Lung microvascular endothelial cell (primary cell): ENCODE measurements around the gene SLC12A7. TPM values are rescaled to one million over a fixed set of nuclear protein-coding genes. Genes with fewer than 3 reads are reported as not detected.

Experiments
- DNase-seq, 2 donors: peaks; one replicate each; pipeline versions ENCODE4 v3.0.0 to v3.0.0-alpha.2; 2010; ENCODE audit warnings: low read depth in 2 of 2
- total RNA-seq: library from RNA; depleted of rRNA; stranded (reverse); fragments of >200 nt; gene quantifications from 2 replicates; pipeline ENCODE4 v1.2.1, GENCODE V29; 2014

Gene SLC12A7
- total RNA-seq, 1 donor from 2014 or later, result 32.5 TPM

DNA sequence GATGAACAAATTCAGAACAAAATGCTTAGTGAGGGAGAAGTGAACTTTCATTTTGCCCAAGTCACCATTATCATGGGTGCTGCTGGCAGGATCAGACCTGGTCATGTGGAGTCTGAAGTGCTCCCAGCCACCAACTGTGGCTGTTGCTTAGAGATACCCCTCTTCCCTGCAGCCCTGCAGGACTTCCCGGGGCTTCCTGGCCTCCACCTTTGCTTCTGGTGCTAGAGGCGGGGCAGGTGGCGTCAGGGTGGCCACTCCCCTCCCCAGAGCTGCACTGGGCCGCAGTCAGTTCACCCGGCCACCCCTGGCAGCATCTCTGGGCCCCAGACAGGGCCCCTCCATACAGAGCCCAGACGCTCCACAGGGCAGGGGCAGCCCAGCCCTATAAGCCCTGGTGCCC lies 30.0 kb upstream of the SLC12A7 start:
- DNase-seq, result no peak

- no peak for DNase-seq
Measured at GRCh38 chr5:1140818-1141189, 28.9 kb upstream of the SLC12A7 start.

DNA sequence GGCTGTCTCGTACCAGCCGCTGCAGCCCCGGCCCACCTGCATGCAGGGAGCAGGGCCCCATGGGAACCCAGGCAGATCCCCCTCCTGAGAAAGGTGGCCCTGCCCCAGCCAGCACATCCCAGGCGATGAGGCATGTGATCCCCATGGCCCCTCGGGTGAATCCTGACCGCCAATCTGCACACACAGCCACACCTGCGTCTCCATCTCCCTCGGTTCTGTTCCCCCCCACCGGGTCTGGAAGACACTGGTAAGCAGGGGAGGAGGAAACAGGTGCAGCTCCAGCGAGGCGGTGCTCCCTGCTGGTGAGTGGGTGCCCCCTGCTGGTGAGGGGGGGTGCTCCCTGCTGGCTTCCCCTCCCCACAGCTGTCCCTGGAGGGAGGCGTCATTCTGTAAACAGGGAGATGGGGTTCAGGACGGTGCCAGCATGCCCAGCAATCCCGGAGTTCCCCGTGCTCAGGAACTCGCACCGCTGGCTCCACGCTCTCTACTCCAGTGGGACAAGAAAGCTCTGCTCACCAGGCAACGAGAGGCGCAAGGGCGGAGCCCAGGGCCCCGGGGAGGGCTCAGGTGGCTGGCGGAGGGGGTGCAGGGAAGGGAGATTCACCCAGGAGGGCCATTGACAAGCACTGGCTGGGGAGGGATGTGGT lies 28.4 kb upstream of the SLC12A7 start:
- peak; percentile 64 to 79 for DNase-seq

DNA sequence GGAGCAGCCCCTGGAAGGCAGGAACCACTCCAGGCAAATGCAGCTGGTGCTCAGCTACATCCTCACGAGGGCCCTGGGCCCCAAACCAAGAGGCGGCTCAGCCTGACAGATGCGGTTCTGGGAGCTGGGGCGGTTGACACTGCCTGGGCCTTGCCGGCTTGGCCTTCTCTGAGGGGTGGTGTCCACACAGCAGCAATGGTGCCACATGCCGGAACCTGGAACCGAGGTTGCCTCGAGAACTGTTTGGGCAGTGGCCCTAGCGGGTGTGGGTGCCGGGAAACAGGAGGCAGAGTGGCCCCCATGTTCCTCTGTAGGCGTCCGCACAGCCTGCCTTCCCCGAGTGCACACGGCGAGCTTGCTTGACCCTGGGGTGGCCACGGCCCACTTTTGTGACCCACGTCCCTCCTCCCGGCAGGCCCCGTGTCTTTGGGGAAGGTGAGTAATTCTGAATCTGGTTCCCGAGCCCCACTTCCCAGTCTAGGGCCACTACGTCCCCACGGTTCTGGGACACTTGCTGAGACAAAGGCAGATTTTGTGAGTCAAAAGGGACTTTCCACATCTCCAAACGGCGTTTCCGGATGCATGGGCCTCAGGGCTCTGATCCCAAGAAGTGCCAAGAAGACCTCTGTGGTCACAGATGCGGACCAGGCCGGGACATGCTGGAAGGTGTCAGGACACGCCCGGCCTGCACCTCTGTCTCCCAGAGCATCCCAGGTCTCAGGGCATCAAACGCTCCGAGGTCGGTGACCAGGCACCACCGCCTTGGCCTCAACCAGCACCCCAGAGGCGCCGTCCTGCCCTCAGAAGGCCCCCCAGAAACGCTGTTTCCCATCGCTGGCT lies 27.7 kb upstream of the SLC12A7 start:
- DNase-seq, result no peak

GRCh38 chr5:1138445-1139245 lies 26.8 kb upstream of the SLC12A7 start:
- DNase-seq, result no peak

DNA sequence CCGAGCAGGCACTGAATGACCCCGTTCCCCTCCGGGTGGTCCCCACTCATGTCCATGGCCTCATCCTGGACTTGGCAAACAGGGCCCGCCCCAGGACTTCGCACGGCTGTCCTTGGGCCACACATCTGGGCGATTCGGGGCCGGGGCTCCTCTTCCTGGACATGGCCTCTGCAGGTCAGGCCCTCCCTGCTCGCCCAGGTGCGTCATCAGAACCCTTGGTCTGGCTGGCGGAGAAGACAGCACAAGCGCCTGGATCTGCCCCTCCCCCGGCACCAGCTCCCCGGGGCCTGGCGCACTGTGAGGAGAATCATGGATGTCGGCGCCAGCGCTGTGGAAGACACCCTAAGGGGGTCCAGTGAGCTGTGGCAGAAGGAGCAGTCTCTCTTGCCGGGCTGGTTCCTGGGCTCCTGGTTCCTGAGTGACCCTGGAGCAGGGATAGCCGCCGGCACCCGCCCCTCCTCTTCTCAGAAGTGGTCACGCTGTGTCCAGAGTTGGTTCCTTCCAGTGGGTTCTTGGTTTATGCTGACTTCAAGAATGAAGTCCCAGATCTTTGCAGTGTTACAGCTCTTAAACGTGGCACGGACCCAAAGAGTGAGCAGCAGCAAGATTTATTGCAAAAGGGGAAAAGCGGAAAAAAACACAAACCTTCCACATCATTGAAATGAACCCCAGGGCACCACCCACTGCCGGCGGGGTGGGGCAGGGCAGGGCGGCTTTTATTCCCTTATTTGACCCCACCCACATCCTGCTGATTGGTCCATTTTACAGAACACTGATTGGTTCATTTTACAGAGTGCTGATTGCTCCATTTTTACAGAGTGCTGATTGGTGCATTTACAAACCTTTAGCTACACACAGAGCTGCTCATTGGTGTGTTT lies 25.9 kb upstream of the SLC12A7 start:
- peak in 1 of 2 donors; percentile 38 for DNase-seq

- DNase-seq, result no peak
Measured at GRCh38 chr5:1136814-1137213, 25.0 kb upstream of the SLC12A7 start.

DNA sequence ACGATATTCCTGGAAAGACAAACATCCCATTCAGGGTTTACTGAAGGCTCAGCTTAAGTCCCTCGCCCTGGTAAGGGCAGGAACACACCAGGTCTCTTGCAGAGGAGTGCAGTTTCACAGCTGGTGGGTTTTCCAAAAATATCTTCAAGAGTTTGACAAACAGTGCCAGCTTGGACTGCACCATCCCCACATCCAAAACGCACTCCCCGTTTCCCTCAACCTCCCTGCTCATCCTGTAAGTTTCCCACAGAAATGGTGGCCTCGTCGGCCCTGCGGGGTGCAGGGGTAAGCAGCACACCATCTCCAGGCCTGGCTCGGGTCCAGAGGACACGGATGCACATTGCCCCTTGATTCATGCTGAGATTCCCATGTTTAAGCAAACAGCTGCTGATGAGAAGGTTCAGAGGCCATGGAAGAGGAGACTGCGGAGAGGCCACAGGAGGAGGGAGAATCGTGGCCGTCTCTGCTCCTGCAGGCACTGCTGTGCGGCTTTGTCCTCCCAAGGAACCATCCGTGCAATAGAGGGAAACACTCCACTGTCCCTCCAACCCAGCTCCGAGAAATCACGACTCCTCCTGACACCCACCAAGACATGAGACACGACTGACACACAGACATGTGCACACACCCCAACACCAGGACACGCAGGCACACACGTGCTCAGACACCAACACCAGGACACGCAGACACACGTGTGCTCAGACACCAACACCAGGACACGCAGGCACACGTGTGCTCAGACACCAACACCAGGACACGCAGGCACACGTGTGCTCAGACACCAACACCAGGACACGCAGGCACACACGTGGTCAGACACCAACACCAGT lies 24.0 kb upstream of the SLC12A7 start:
- DNase-seq, result no peak

DNA sequence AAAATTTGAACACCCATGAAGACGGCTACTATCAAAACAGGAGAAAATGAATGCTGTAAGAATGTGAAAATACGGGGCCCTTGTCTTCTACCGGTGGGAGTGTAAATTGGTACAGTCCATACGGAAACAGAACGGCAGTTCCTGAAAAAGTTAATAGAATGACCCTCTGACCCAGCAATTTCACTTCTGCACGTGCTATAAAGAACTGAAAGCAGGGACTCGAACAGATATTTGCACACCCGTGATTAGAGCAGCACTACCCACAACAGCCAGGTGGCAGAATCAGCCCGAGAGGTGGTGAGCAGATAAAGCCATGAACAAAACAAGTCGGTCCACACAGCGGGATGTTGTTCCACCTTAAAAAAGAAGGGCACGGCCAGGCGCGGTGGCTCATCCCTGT lies 22.6 kb upstream of the SLC12A7 start:
- DNase-seq, result peak in 1 of 2 donors; percentile 67

DNA sequence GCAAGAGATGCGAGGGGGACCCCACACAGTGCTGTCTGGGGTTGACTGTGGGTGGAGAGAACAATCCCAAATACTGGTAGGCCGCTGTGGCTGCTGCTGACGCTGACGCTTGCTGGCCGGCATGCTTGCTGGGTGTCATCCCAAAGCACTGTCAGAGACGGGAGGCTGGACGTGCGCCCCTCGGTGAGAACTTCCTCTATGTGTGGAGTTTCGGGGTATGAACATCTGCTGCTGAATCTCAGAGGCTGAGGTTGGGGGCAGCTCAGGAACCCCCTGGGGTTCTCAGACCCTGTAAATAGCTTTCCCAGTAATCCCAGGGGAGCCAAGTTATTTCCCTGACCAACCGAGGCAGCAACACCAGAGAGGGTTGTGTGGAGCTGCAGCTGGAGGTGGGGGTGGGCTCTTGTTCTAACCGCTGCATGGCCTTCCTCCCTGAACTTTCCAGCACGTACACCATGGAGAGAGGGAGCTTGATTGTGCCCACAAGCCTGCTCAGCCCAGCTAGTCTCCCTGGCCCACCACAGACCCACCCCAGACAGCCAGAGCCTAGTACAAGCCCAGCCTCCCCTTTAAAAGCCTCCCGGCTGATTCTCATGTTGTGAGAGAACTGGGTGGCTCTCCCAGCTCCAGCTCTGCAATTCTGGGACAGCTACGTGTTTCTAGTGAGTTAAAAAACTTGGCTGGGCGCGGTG lies 21.8 kb upstream of the SLC12A7 start:
- no peak for DNase-seq

DNA sequence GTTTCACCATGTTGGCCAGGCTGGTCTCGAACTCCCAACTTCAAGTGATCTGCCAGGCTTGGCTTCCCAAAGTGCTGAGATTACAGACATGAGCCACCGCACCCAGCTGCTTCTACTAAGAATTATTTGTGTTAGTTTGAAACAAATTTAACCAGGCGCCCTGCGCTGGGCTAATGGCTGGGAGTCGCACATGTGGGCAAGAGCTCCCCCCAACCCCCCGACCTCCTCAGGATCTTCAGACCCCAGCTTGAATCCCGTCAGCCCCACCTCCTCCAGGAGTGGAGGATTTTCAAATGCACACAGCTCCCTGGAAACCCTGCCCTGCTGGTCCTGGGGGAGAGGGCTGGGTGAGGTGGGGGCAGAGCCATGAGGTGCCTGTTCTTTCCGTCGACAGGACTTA lies 21.2 kb upstream of the SLC12A7 start:
- DNase-seq, result no peak

GRCh38 chr5:1132570-1132969 lies 20.7 kb upstream of the SLC12A7 start:
- DNase-seq, result no peak

DNA sequence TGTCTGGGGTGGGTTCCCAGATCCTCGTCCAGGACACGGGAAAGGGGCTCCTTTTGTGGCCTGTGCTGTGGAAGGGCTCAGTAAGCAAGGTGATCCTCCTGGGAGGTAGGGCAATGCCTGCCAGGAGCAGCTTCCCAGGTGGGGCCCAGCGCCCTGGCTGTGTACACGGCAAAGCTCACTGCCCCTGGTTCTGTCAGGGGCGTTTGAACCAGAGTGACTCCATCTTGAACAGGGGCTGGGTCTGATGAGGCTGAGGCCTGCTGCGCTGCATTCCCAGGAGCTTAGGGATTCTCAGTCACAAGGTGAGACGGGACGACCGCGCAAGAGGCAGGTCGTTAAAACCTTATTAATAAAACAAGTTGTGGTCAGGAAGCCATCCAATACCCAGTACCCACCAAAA lies 19.9 kb upstream of the SLC12A7 start:
- no peak for DNase-seq

- no peak for DNase-seq
Measured at GRCh38 chr5:1131191-1131621, 19.3 kb upstream of the SLC12A7 start.

- no peak for DNase-seq
Measured at GRCh38 chr5:1130218-1130946, 18.5 kb upstream of the SLC12A7 start.

GRCh38 chr5:1129711-1130055 lies 17.8 kb upstream of the SLC12A7 start:
- DNase-seq, result peak in 1 of 2 donors; percentile 44

DNA sequence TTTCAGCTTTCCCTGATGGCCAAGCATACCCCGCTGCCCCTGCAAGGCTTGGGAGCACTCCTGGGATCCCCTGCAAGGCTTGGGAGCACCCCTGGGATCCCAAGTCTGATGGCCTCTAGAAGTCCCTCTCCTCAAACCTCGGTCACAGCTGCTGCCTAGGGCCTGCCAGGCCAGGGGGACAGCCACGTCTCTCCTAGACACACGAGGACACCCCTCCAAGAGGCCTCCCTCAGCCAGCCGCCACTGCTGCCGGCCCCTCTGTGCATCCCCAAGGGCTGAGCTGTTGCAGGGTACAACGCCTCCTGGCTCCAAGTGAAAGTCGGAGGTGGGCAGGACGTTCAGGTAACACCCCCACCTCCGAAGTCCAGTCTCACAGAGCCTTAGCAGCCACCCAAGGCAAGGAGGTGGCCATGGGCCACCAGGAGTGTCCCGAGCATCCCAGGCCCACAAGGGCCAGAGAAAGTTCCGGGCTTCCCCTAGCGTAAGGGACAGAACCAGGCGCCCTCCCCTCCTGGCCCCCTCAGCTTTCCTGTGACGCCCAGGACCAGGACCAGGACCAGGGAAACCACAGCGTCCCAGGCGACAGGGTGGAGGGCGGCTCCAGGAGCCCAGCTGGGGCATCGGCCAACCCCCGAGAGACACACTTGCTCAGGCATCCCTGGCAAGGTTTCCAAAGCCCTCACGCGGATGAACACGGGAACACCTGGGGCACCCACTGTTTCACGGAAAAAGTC lies 17.3 kb upstream of the SLC12A7 start:
- no peak for DNase-seq
